WTC11 (cell line): ENCODE data around the gene DAB1. TPM values are rescaled to one million over a fixed set of nuclear protein-coding genes. Genes with fewer than 3 reads are reported as not detected.

Experiments used
- ATAC-seq: fragments of 200-7000 bp; cut with Tn5 transposase; 2 replicates; pipeline ENCODE4 v1.10.0; 2021; ENCODE audit warnings: mild to moderate bottlenecking, moderate library complexity
- CTCF ChIA-PET: fragments of 300-600 bp; sonication (Branson Sonifier 250); formaldehyde crosslinking; loops from one replicate; lab custom pipeline; 2021; ENCODE audit warnings: antibody characterized with exemption; lab: Charles Lee
- POLR2A ChIA-PET: fragments of 350-600 bp; sonication (Branson Sonifier 250); formaldehyde crosslinking; loops from one replicate; lab custom pipeline; 2021; ENCODE audit warnings: antibody characterized with exemption; lab: Charles Lee
- DNase-seq: peaks from one replicate; pipeline ENCODE4 v3.0.0; 2021; ENCODE audit warnings: low spot score
- H3K27ac Mint-ChIP-seq: 2 replicates; pipeline ENCODE4 v1.8.0; 2021; ENCODE audit warnings: mixed read lengths
- H3K27me3 Mint-ChIP-seq: 2 replicates; pipeline ENCODE4 v1.8.0; 2021; ENCODE audit warnings: low read depth, mild to moderate bottlenecking, moderate library complexity, mixed read lengths
- H3K36me3 Mint-ChIP-seq: 2 replicates; pipeline ENCODE4 v1.8.0; 2021; ENCODE audit warnings: mixed read lengths
- H3K4me1 Mint-ChIP-seq: 2 replicates; pipeline ENCODE4 v1.8.0; 2022; ENCODE audit warnings: mixed read lengths
- H3K4me3 Mint-ChIP-seq: 2 replicates; pipeline ENCODE4 v1.8.0; 2021; ENCODE audit warnings: mild to moderate bottlenecking, moderate library complexity, mixed read lengths
- H3K9me3 Mint-ChIP-seq: 2 replicates; pipeline ENCODE4 v1.8.0; 2021; ENCODE audit warnings: mixed read lengths
- ATF1 ChIP-seq: sonication (generic); formaldehyde crosslinking; IDR thresholded peaks from 2 replicates; pipeline ENCODE4 v1.8.1; 2023; ENCODE audit warnings: mild to moderate bottlenecking, moderate library complexity, missing genetic modification reagents
- CREB1 ChIP-seq: sonication (generic); formaldehyde crosslinking; IDR thresholded peaks from 2 replicates; pipeline ENCODE4 v1.8.0; 2023; ENCODE audit warnings: mild to moderate bottlenecking, missing genetic modification reagents
- ETV6 ChIP-seq: sonication (generic); formaldehyde crosslinking; IDR thresholded peaks from 2 replicates; pipeline ENCODE4 v1.8.1; 2022; ENCODE audit warnings: mild to moderate bottlenecking, missing genetic modification reagents
- GABPB1 ChIP-seq: sonication (generic); formaldehyde crosslinking; IDR thresholded peaks from 2 replicates; pipeline ENCODE4 v1.8.1; 2023; ENCODE audit warnings: mild to moderate bottlenecking, missing genetic modification reagents
- IRF1 ChIP-seq: sonication (generic); formaldehyde crosslinking; IDR thresholded peaks from 2 replicates; pipeline ENCODE4 v1.8.0; 2023; ENCODE audit warnings: missing genetic modification reagents
- JAZF1 ChIP-seq: fragments of 250-450 bp; sonication (Bioruptor Pico); IDR thresholded peaks from 2 replicates; pipeline ENCODE4 v1.9.0; 2021; ENCODE audit warnings: moderate library complexity, mild to moderate bottlenecking, inconsistent platforms
- NFYB ChIP-seq: sonication (generic); formaldehyde crosslinking; conservative IDR thresholded peaks from 2 replicates; pipeline ENCODE4 v1.8.0; 2022; ENCODE audit warnings: low read depth, missing genetic modification reagents
- NR3C1 ChIP-seq: sonication (generic); formaldehyde crosslinking; conservative IDR thresholded peaks from 2 replicates; pipeline ENCODE4 v1.8.1; 2023; ENCODE audit warnings: low read depth, mild to moderate bottlenecking, missing genetic modification reagents
- RELA ChIP-seq: sonication (generic); formaldehyde crosslinking; IDR thresholded peaks from 2 replicates; pipeline ENCODE4 v1.8.1; 2022; ENCODE audit warnings: missing genetic modification reagents, mild to moderate bottlenecking, borderline replicate concordance
- SOX15 ChIP-seq: fragments of 250-450 bp; sonication (Bioruptor Pico); IDR thresholded peaks from 2 replicates; pipeline ENCODE4 v1.9.0; 2021; ENCODE audit warnings: mild to moderate bottlenecking
- SP1 ChIP-seq: sonication (generic); formaldehyde crosslinking; conservative IDR thresholded peaks from 2 replicates; pipeline ENCODE4 v1.8.1; 2022; ENCODE audit warnings: missing genetic modification reagents
- TEAD1 ChIP-seq: sonication (generic); formaldehyde crosslinking; IDR thresholded peaks from 2 replicates; pipeline ENCODE4 v1.8.0; 2022; ENCODE audit warnings: mild to moderate bottlenecking, missing genetic modification reagents
- ZBTB21 ChIP-seq: sonication (generic); formaldehyde crosslinking; IDR thresholded peaks from 2 replicates; pipeline ENCODE4 v1.8.1; 2023; ENCODE audit warnings: mild to moderate bottlenecking, missing genetic modification reagents, borderline replicate concordance
- ZNF219 ChIP-seq: sonication (generic); formaldehyde crosslinking; IDR thresholded peaks from 2 replicates; pipeline ENCODE4 v1.8.0; 2023; ENCODE audit warnings: missing genetic modification reagents, mild to moderate bottlenecking, borderline replicate concordance
- ZNF317 ChIP-seq: sonication (generic); formaldehyde crosslinking; IDR thresholded peaks from 2 replicates; pipeline ENCODE4 v1.8.1; 2023; ENCODE audit warnings: low read depth, mild to moderate bottlenecking, moderate library complexity, missing genetic modification reagents, borderline replicate concordance
- ZNF396 ChIP-seq: fragments of 250-450 bp; sonication (Bioruptor Pico); IDR thresholded peaks from 2 replicates; pipeline ENCODE4 v1.8.0; 2021; ENCODE audit warnings: mild to moderate bottlenecking, moderate library complexity, borderline replicate concordance
- ZNF671 ChIP-seq: fragments of 250-450 bp; sonication (Bioruptor Pico); IDR thresholded peaks from 2 replicates; pipeline ENCODE4 v1.8.0; 2021; ENCODE audit warnings: mild to moderate bottlenecking
- total RNA-seq: library from RNA; stranded (reverse); gene quantifications from 3 replicates; pipeline ENCODE4 v1.2.3, GENCODE V29; 2021
- TF ChIP-seq, protein P1 (sequence below): sonication (generic); formaldehyde crosslinking; IDR thresholded peaks from 2 replicates; pipeline ENCODE4 v1.8.1; 2022; ENCODE audit warnings: low read depth, mild to moderate bottlenecking, moderate library complexity, missing genetic modification reagents, borderline replicate concordance
- TF ChIP-seq, protein P2 (sequence below): sonication (generic); formaldehyde crosslinking; conservative IDR thresholded peaks from 2 replicates; pipeline ENCODE4 v1.8.1; 2022; ENCODE audit warnings: mild to moderate bottlenecking, missing genetic modification reagents
- TF ChIP-seq, protein P3 (sequence below): fragments of 250-450 bp; sonication (Bioruptor Pico); IDR thresholded peaks from 2 replicates; pipeline ENCODE4 v1.9.0; 2021; ENCODE audit warnings: mild to moderate bottlenecking
- TF ChIP-seq, protein P4 (sequence below): sonication (generic); formaldehyde crosslinking; IDR thresholded peaks from 2 replicates; pipeline ENCODE4 v1.8.1; 2023; ENCODE audit warnings: mild to moderate bottlenecking, missing genetic modification reagents

The DAB1 gene
- total RNA-seq, 1 experiment from 2014 or later = 10.7 TPM

DNA sequence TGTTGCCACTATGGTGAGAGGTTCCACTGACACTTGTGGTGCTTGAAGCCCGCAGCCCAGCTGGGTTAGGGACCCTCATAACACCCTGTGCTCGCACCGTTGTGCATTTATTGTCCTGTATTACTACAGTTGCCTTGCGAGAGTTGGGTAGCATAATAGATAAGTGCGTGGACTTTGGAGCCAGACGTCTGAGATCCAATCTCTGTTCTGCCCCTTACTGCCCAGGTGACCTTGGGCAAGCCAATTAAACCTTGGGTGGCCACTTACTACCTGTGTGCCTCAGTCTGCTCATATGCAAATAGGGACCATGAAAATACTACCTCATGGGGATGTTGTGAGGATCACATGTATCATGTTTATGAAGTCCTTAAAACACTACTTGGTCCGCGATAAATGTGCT, 471.4 kb downstream of the DAB1 start (continued):
- TF ChIP-seq, protein P1, sequence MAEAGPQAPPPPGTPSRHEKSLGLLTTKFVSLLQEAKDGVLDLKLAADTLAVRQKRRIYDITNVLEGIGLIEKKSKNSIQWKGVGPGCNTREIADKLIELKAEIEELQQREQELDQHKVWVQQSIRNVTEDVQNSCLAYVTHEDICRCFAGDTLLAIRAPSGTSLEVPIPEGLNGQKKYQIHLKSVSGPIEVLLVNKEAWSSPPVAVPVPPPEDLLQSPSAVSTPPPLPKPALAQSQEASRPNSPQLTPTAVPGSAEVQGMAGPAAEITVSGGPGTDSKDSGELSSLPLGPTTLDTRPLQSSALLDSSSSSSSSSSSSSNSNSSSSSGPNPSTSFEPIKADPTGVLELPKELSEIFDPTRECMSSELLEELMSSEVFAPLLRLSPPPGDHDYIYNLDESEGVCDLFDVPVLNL (CRISPR knock-in tag) = no peak
- TF ChIP-seq IRF1 (CRISPR knock-in tag) = no peak
- TF ChIP-seq ZBTB21 (CRISPR knock-in tag) = no peak
- TF ChIP-seq, protein P2, sequence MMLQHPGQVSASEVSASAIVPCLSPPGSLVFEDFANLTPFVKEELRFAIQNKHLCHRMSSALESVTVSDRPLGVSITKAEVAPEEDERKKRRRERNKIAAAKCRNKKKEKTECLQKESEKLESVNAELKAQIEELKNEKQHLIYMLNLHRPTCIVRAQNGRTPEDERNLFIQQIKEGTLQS (CRISPR knock-in tag) = no peak
- TF ChIP-seq NFYB = no peak

GRCh38 chr1:56948403-56949023, 475.3 kb downstream of the DAB1 start:
- DNase-seq (no peak), ATAC-seq (no peak)
- Mint-ChIP-seq H3K27me3 (peaks cover 3% of the 10 kb centered on the region; the same call in 1 of the 2 replicates), H3K36me3 (no peaks in the 10 kb centered on the region), H3K4me3 (no peak overlapping the region), H3K27ac (no peak overlapping the region), H3K9me3 (no peaks in the 10 kb centered on the region)
- ChIA-PET CTCF (interaction anchor here (0.6 kb wide), 1 partner anchor 475 kb away, joined by 3 read pairs; the partner anchor contains the start of gene DAB1), POLR2A (no interaction called here)
- TF ChIP-seq TEAD1 (CRISPR knock-in tag) (no peak), NR3C1 (CRISPR knock-in tag) (no peak), RELA (CRISPR knock-in tag) (no peak), NFYB (no peak), ZNF396 (no peak), GABPB1 (CRISPR knock-in tag) (no peak), ZNF317 (no peak), ATF1 (CRISPR knock-in tag) (no peak), ETV6 (CRISPR knock-in tag) (no peak), ZNF219 (CRISPR knock-in tag) (no peak), CREB1 (CRISPR knock-in tag) (no peak), ZNF671 (CRISPR knock-in tag) (no peak), SOX15 (CRISPR knock-in tag) (no peak), JAZF1 (CRISPR knock-in tag) (no peak), SP1 (CRISPR knock-in tag) (no peak)
- TF ChIP-seq, protein P1 (CRISPR knock-in tag) = no peak
- TF ChIP-seq, protein P3, sequence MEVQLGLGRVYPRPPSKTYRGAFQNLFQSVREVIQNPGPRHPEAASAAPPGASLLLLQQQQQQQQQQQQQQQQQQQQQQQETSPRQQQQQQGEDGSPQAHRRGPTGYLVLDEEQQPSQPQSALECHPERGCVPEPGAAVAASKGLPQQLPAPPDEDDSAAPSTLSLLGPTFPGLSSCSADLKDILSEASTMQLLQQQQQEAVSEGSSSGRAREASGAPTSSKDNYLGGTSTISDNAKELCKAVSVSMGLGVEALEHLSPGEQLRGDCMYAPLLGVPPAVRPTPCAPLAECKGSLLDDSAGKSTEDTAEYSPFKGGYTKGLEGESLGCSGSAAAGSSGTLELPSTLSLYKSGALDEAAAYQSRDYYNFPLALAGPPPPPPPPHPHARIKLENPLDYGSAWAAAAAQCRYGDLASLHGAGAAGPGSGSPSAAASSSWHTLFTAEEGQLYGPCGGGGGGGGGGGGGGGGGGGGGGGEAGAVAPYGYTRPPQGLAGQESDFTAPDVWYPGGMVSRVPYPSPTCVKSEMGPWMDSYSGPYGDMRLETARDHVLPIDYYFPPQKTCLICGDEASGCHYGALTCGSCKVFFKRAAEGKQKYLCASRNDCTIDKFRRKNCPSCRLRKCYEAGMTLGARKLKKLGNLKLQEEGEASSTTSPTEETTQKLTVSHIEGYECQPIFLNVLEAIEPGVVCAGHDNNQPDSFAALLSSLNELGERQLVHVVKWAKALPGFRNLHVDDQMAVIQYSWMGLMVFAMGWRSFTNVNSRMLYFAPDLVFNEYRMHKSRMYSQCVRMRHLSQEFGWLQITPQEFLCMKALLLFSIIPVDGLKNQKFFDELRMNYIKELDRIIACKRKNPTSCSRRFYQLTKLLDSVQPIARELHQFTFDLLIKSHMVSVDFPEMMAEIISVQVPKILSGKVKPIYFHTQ (CRISPR knock-in tag) = no peak
- TF ChIP-seq, protein P4, sequence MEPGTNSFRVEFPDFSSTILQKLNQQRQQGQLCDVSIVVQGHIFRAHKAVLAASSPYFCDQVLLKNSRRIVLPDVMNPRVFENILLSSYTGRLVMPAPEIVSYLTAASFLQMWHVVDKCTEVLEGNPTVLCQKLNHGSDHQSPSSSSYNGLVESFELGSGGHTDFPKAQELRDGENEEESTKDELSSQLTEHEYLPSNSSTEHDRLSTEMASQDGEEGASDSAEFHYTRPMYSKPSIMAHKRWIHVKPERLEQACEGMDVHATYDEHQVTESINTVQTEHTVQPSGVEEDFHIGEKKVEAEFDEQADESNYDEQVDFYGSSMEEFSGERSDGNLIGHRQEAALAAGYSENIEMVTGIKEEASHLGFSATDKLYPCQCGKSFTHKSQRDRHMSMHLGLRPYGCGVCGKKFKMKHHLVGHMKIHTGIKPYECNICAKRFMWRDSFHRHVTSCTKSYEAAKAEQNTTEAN (CRISPR knock-in tag) = no peak
- TF ChIP-seq, all 79 proteins: peak for 0
- H3K4me1 Mint-ChIP-seq = no peaks in the 10 kb centered on the region
